RPMI7951 (cell line): ENCODE results near the gene ZNF490. TPM values are rescaled to one million over a fixed set of nuclear protein-coding genes. Genes with fewer than 3 reads are reported as not detected.
A peak's percentile ranks its signal among the peaks of the same experiment; 100 is the strongest.
"Not testable (repeated sequence)": the region's sequence is repeated elsewhere in the genome, so short reads cannot be mapped to it uniquely, and the experiment has no call there.

ENCODE experiments used
- DNase-seq: peaks from one replicate; pipeline ENCODE4 v3.0.0-alpha.2; 2012; ENCODE audit warnings: low read depth
- total RNA-seq: library from RNA; depleted of rRNA; stranded (reverse); fragments of >200 nt; shearing (Covaris generic); gene quantifications from 2 replicates; pipeline ENCODE4 v1.2.3, GENCODE V29; 2014

ZNF490 gene
- total RNA-seq, 1 experiment from 2014 or later = 4.7 TPM

- DNase-seq = not testable (repeated sequence)
These were observed 10.8 kb upstream of the ZNF490 start for GRCh38 chr19:12621253-12622024.

DNA sequence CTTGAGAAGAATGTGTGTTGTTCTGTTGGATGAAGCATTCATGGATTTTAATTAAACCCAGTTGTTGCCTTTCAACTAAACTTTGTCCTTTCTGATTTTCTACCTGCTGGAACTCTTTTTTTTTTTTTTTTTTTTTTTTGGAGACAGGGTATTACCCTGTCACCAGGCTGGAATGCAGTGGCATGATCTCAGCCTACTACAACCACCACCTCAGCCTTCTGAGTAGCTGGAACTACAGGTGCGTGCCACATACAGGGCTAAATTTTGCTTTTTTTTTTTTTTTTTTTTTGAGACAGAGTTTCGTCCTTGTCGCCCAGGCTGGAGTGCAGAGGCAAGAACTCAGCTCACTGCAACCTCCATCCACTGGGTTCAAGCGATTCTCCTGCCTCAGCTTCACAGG is 7.0 kb upstream of the ZNF490 start:
- DNase-seq = no peak

GRCh38 chr19:12611361-12611699 is 717 bp upstream of the ZNF490 start:
- DNase-seq = peak; percentile 76

DNA sequence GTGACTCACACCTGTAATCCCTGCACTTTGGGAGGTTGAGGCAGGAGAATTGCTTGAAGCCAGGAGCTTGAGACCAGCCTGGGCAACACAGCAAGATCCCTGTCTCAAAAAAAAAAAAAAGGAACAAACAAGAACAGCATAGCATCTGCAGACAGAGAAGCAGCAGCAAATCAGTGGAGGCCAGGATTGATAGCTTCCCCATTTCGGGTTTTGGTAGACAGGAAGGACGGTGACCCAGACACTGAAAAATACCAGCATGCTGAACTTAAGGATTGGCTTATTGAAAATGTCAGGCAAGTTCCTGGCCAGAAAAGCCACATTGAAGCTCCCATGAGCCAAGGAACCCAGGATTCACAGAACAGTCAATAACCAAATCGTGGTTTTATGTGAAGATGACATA is 3.0 kb downstream of the ZNF490 start:
- no peak for DNase-seq

DNA sequence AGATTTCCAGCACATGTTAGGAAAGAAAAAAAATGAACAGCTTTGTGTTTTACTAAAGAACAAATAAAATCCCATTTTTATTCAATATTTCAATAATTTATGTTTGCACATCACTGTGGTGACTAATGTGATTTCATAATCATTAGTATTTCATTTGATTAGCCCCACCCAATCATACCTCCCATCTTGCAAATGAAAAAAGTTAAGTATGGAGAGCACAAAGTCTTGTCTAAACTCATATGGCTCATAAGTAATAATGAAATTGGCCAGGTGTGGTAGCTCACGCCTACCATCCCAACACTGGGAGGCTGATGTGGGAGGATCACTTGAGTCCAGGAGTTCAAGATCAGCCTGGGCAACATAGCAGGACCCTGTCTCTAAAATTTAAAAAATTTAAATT is 3.8 kb downstream of the ZNF490 start:
- no peak for DNase-seq

DNA sequence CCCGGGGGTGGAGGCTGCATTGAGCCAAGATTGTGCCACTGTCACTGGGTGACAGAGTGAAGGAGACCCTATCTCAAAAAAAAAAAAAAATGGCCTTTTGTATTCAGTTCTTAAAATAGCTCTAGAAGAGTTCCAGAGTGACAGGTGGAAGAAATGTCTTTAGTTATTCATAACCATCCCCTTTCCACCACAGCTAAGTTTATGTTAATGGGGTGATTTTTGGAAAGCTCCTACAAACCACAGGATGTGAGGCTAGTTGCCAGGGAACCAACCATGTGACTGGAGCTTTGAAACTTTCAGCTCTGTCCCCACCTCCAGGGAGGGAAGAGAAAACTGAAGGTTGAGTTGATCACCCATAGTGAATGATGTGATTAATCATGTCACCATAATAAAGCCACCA is 6.9 kb downstream of the ZNF490 start:
- peak; percentile 33 for DNase-seq

GRCh38 chr19:12597594-12597993 is 13.0 kb downstream of the ZNF490 start:
- no peak for DNase-seq

DNA sequence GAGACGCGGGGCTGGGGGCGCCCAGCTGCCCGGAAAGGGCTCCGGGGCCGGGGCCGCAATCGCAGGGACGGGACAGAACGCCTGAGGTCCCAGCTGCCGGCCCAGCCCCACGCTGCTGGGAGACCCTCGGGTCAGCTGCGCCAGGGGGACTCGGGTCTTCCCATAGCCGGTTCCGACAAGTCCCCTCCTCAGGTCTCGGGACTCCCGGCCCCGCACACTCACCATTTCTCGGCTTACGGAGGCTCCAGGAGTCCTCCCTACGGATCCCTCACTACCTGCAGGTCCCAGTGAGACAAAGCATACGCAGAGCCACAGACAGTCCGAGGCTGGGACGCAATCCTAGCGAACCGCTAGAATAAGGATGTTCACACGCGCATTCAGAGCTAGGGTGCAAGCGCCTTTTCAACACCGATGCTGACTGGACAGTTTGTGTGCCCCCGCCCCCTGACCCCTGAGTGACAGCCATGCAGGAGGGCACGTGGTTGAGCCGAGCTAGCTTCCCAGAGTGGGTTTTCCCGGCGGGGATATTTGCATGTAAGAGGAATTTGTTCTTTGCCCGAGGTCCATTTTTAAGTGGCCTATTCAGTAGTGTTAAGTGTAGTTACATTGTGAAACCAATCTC is 13.6 kb downstream of the ZNF490 start:
- no peak for DNase-seq

GRCh38 chr19:12596485-12596884 is 14.1 kb downstream of the ZNF490 start:
- DNase-seq = no peak

DNA sequence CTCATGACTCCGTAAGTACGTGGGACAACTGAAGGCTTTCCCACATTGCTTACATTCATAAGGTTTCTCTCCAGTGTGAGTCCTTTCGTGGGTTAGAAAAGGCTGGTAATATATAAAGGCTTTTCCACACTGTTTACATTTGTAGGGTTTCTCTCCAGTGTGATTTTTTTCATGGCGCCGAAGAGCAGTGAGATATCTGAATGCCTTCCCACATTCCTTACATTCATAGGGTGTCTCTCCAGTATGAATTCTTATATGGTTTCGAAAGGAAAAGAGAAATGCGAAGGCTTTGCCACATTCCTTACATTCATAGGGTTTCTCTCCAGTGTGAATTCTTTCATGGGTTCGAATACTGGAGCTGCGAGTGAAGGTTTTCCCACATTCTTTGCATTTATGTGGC is 29.5 kb downstream of the ZNF490 start:
- DNase-seq = no peak

DNA sequence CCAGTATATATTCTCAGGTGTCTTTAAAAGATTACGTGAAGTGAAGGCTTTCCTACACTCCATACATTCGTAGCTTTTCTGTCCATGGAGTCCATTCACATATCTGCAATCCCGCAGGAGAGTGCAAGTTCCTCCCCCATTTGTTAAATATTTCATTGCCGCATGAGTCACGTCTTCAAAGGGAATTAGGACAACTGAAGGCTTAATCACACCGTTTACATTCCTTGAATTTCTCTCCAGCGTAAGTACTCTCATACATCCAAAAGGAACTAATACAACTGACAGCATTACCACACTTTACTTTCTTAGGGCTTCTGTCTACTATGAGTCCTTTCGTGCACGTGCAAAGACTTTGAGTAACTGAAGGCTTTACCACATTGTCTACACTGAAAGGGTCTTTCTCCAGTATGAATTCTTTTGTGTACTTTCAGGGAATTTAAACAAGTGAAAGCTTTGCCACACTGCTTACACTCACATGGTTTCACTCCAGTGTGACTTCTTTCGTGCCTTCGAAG is 30.4 kb downstream of the ZNF490 start:
- peak; percentile 78 for DNase-seq

DNA sequence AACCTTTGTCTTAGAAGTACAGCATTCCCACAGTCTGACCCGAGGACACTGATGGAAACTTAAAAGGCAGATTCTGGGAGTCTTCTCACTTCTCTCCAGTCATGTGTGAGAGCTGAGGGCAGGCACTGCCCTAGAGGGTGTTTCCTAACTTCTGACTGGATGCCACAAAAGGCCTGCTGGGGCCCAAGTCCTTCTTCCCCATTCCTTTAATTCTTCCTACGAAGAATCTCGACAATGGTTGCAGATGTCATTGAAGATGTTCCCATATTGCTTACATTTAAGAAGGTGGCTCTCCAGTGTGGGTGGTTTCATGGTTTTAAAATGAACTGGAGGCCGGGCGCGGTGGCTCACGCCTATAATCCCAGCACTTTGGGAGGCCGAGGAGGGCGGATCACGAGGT is 32.0 kb downstream of the ZNF490 start:
- DNase-seq = no peak

- no peak for DNase-seq
These were observed 36.6 kb downstream of the ZNF490 start for GRCh38 chr19:12574036-12574435.

GRCh38 chr19:12567951-12568350 is 42.7 kb downstream of the ZNF490 start:
- no peak for DNase-seq

- not testable (repeated sequence) for DNase-seq
These were observed 44.2 kb downstream of the ZNF490 start for GRCh38 chr19:12566380-12566779.

DNA sequence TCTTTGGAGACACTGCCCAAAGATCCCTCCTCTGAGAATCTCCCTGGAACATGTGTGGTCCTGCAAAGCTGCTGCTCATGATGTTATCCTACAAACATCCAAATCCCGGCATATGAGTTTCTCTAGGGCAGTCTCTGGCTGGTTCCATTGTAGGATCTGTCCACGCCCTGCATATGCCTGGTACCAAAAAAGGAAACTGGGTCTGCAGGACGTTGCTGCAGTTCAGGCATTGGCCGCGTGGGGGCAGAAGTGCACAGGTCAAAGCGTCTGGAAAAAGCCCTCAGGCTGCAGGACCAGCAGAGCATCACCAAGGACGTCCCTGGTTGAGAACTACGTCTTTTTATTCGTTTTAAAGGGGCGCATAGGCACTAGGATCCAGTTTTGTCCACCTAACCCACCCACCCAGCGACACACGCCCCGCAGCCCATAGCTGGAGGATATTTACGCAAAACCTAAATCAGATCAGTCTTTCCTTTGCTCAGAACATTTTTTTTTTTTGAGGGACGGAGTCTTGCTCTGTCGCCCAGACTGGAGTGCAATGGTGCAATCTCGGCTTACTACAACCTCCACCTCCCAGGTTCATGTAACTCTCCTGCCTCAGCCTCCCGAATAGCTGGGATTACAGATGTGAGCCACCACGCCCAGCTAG is 46.5 kb downstream of the ZNF490 start:
- DNase-seq = peak; percentile 86

DNA sequence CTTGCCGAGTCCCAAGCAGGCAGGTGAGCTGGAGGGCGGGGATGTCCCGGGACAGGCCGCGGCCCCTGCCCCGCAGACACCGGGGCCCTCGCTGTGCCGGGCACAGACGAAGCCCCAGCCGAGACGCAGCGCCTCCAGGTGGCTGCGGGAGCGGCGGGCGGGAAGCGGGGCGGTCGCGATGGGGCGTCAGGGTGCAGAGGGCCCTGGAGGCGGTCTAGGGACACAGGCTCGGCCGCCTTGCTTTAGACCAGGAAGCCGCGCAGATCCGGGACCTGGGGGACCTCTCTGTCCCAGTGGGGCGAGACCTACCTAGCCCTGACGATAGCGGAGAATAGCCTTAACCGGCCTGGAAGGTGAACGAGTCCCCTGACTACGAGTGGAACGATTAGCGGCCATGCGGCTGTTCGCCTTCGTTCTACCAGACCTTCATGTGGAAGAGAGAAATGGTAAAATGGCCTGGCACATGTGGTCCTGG is 55.1 kb downstream of the ZNF490 start:
- DNase-seq = no peak

GRCh38 chr19:12551060-12551832 is 59.4 kb downstream of the ZNF490 start, which contains the start of gene ZNF564:
ZNF564 (minus strand) TSS chr19:12551482; CDS start chr19:12551332, 150 bp downstream.
- peak; percentile 99 for DNase-seq

DNA sequence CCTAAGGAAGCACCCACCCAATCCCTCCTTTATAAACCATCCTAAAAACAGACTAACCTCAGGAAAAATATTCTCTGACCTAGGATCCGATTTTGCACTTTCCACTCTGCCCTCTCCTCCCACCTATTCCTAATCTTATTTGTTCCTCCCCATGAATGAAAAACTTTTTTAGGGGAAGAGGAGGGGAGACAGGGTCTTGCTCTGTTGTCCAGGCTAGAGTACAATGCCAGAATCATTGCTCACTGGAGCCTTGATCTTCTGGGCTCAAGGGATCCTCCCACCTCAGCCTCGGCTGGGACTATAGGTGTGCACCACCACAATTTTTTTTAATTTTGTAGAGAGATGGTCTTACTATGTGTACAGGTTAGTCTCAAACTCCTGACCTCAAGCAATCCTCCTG is 63.7 kb downstream of the ZNF490 start:
- no peak for DNase-seq

DNA sequence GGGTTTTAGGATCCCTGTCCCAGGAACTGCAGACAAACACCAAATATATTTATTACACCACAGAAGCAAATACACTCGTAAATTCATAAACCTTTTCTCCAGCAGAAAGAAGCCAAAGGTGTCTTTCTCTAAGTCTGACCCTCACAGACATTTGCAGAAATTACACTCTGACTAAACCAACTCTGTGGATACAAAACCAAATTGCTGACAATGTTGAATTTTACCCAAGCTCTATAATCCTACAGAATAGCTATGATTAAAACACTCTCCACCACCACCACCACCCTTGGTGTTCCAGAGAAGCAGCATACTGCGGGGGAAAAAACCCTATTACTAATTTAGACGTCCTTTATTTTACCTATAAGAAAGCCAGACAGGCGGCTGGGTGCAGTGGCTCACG is 64.5 kb downstream of the ZNF490 start:
- DNase-seq = no peak

GRCh38 chr19:12545267-12545666 is 65.3 kb downstream of the ZNF490 start:
- no peak for DNase-seq

- DNase-seq = peak; percentile 28
These were observed 66.2 kb downstream of the ZNF490 start for GRCh38 chr19:12544401-12544876.
